MCF 10A (cell line): ENCODE data around the gene PRR14L. TPM values are rescaled to one million over a fixed set of nuclear protein-coding genes. Genes with fewer than 3 reads are reported as not detected.
"Not testable (repeated sequence)": the region's sequence is repeated elsewhere in the genome, so short reads cannot be mapped to it uniquely, and the experiment has no call there.

Source experiments
- BruUV-seq: library from RNA; stranded (reverse); fragments of 400-500 nt; replicated peaks from 2 replicates; lab custom pipeline; 2021; lab: Mats Ljungman, UMichigan
- CTCF ChIA-PET: fragments of 300-600 bp; sonication (Branson Sonifier 250); formaldehyde crosslinking; extraction: SDS; loops from one replicate; lab custom pipeline; 2021; ENCODE audit warnings: antibody characterized with exemption, inconsistent platforms; lab: Yijun Ruan, JAX
- POLR2A ChIA-PET: fragments of 300-600, 350-650 bp; sonication (Branson Sonifier 250); formaldehyde crosslinking; extraction: SDS; loops from one replicate; lab custom pipeline; 2020; ENCODE audit warnings: antibody characterized with exemption, inconsistent platforms; lab: Yijun Ruan, JAX
- DNase-seq: peaks from one replicate; pipeline ENCODE4 v3.0.0-alpha.2; 2018; ENCODE audit not compliant: unreplicated experiment
- H3K27ac Mint-ChIP-seq: one replicate; pipeline ENCODE4 v1.8.0; 2022; ENCODE audit warnings: mild to moderate bottlenecking, low read depth, mixed read lengths; ENCODE audit not compliant: unreplicated experiment
- H3K27me3 Mint-ChIP-seq: one replicate; pipeline ENCODE4 v1.8.0; 2022; ENCODE audit warnings: mixed read lengths; ENCODE audit not compliant: insufficient read depth, unreplicated experiment
- H3K36me3 Mint-ChIP-seq: one replicate; pipeline ENCODE4 v1.8.0; 2022; ENCODE audit warnings: mild to moderate bottlenecking, moderate library complexity, mixed read lengths; ENCODE audit not compliant: insufficient read depth, unreplicated experiment
- H3K4me1 Mint-ChIP-seq: one replicate; pipeline ENCODE4 v1.8.0; 2022; ENCODE audit warnings: mixed read lengths; ENCODE audit not compliant: insufficient read depth, unreplicated experiment
- H3K4me3 Mint-ChIP-seq: one replicate; pipeline ENCODE4 v1.8.0; 2022; ENCODE audit warnings: mild to moderate bottlenecking, moderate library complexity, mixed read lengths; ENCODE audit not compliant: unreplicated experiment
- H3K9me3 Mint-ChIP-seq: one replicate; pipeline ENCODE4 v1.8.0; 2022; ENCODE audit warnings: mixed read lengths; ENCODE audit not compliant: unreplicated experiment
- CTCF ChIP-seq: fragments of 200-600 bp; IDR thresholded peaks from one replicate; pipeline ENCODE4 v1.8.0; 2022; ENCODE audit warnings: antibody characterized with exemption, mild to moderate bottlenecking; ENCODE audit not compliant: unreplicated experiment
- intact Hi-C: fragments of 100-400 bp; cut with micrococcal nuclease; formaldehyde crosslinking; loops from 2 replicates; pipeline ENCODE4 v1.14.1; 2022
- total RNA-seq: library from RNA; stranded (reverse); gene quantifications from 2 replicates; pipeline ENCODE4 v1.2.3, GENCODE V29; 2022

The PRR14L gene
- total RNA-seq, 1 experiment from 2014 or later: 37.4 TPM

GRCh38 chr22:31661851-31662667 lies 87.9 kb downstream of the PRR14L start, which contains the start of gene PISD:
TSS of gene PISD (minus strand) at chr22:31662215. CDS start at chr22:31662208, 7 bp downstream.
- Mint-ChIP-seq H3K27ac (peak within 1 kb of the TSS; percentile 100), H3K27me3 (no peaks in the 10 kb centered on the region), H3K4me3 (peak within 1 kb of the TSS; percentile 100), H3K36me3 (peaks cover 44% of the 10 kb centered on the region), H3K9me3 (no peaks in the 10 kb centered on the region), H3K4me1 (peaks cover 19% of the 10 kb centered on the region)
- ChIA-PET CTCF (interaction anchor here (0.6 to 1.5 kb wide), 9 partner anchors 13 to 308 kb away, joined by 3 to 7 read pairs (median 4); no protein-coding TSS in a partner anchor), POLR2A (interaction anchor here (0.6 to 6.2 kb wide), 46 partner anchors 9 to 830 kb away, joined by 3 to 107 read pairs (median 4); partner anchors contain the start of genes DEPDC5, EIF4ENIF1, PRR14L and SFI1)
- peak; percentile 98 for DNase-seq
- TF ChIP-seq CTCF: no peak
- no TSS peak for BruUV-seq
- intact Hi-C loops: loop anchor here (5.0 kb wide), 2 partner anchors 90 to 210 kb away; partner anchors contain the start of genes DEPDC5 and PRR14L

GRCh38 chr22:31660860-31661341 lies 89.0 kb downstream of the PRR14L start:
- Mint-ChIP-seq H3K36me3 (peaks cover 44% of the 10 kb centered on the region), H3K4me1 (peaks cover 25% of the 10 kb centered on the region), H3K27ac (peak overlapping the region; percentile 100), H3K4me3 (peak overlapping the region; percentile 100)
- ChIA-PET POLR2A (interaction anchor here (0.6 to 6.2 kb wide), 31 partner anchors 8 to 309 kb away, joined by 3 to 107 read pairs (median 6); partner anchors contain the start of genes DEPDC5, PRR14L, SFI1 and YWHAH), CTCF (interaction anchor here (0.7 to 1.5 kb wide), 8 partner anchors 8 to 474 kb away, joined by 3 to 7 read pairs (median 4); no protein-coding TSS in a partner anchor)
- H3K9me3 Mint-ChIP-seq, BruUV-seq, H3K27me3 Mint-ChIP-seq: not testable (repeated sequence)
- intact Hi-C loops: loop anchor here (5.0 kb wide), 2 partner anchors 91 to 211 kb away; partner anchors contain the start of genes DEPDC5 and PRR14L
- peak; percentile 77 for DNase-seq

GRCh38 chr22:31659246-31659645 lies 90.7 kb downstream of the PRR14L start:
- DNase-seq: no peak
- H3K27me3 Mint-ChIP-seq: no peaks in the 10 kb centered on the region
- peaks cover 27% of the 10 kb centered on the region for H3K4me1 Mint-ChIP-seq
- BruUV-seq: no TSS peak
- intact Hi-C loops: no loop called here
- POLR2A ChIA-PET: interaction anchor here (1.2 to 6.2 kb wide), 4 partner anchors 9 to 87 kb away, joined by 6 to 107 read pairs (median 48); no protein-coding TSS in a partner anchor
- peaks cover 49% of the 10 kb centered on the region for H3K36me3 Mint-ChIP-seq
- CTCF ChIA-PET: no interaction called here
- TF ChIP-seq CTCF: no peak
- peak overlapping the region; percentile 100 for H3K27ac Mint-ChIP-seq
- no peaks in the 10 kb centered on the region for H3K9me3 Mint-ChIP-seq
- peak overlapping the region; percentile 100 for H3K4me3 Mint-ChIP-seq

GRCh38 chr22:31654408-31654807 lies 95.5 kb downstream of the PRR14L start:
- TF ChIP-seq CTCF: no peak
- Mint-ChIP-seq H3K27ac (peak overlapping the region; percentile 16), H3K4me1 (peaks cover 20% of the 10 kb centered on the region), H3K9me3 (no peaks in the 10 kb centered on the region), H3K36me3 (peaks cover 42% of the 10 kb centered on the region), H3K27me3 (no peaks in the 10 kb centered on the region), H3K4me3 (no peak overlapping the region)
- intact Hi-C loops: no loop called here
- no peak for DNase-seq
- ChIA-PET CTCF (interaction anchor here (0.8 to 1.3 kb wide), 3 partner anchors 11 to 316 kb away, joined by 3 to 5 read pairs (median 4); no protein-coding TSS in a partner anchor), POLR2A (interaction anchor here (0.9 kb wide), 1 partner anchor 291 kb away, joined by 3 read pairs; no protein-coding TSS in a partner anchor)
- BruUV-seq: no TSS peak
